HepG2 (cell line): ENCODE results near the gene NOVA2. TPM values are rescaled to one million over a fixed set of nuclear protein-coding genes. Genes with fewer than 3 reads are reported as not detected.
A peak's percentile ranks its signal among the peaks of the same experiment; 100 is the strongest.

ENCODE experiments used
- ATAC-seq: fragments of 200-7000 bp; cut with Tn5 transposase; 3 replicates; pipeline ENCODE4 v1.9.1; 2020; ENCODE audit warnings: mild to moderate bottlenecking, moderate library complexity
- BruUV-seq: library from RNA; stranded (reverse); fragments of 400-500 nt; replicated peaks from 2 replicates; lab custom pipeline; 2021; lab: Mats Ljungman, UMichigan
- CTCF ChIA-PET: fragments of 300-600 bp; formaldehyde crosslinking; extraction: SDS; loops from one replicate; lab custom pipeline; 2021; ENCODE audit warnings: low total read pairs, inconsistent platforms, low intra/inter-chr PET ratio; lab: Yijun Ruan, JAX
- POLR2A ChIA-PET: fragments of 350-600 bp; sonication (Branson Sonifier 250); formaldehyde crosslinking; loops from one replicate; lab custom pipeline; 2020; ENCODE audit warnings: antibody characterized with exemption, inconsistent platforms; lab: Yijun Ruan, JAX
- DNase-seq: peaks from one replicate; pipeline ENCODE4 v3.0.0-alpha.2; 2015; ENCODE audit warnings: low spot score
- FAIRE-seq: peaks from 3 replicates; lab custom pipeline; 2011; peaks lifted over from hg19 to GRCh38; lab: Jason Lieb, UNC
- H2AFZ ChIP-seq: one replicate; pipeline ENCODE4 v1.6.1; 2011; ENCODE audit warnings: low read length, inconsistent platforms
- H3K27ac ChIP-seq: fragments of 300-600 bp; 3 replicates; pipeline ENCODE4 v1.8.0; 2011; ENCODE audit warnings: mixed run types, mild to moderate bottlenecking, mixed read lengths, low read length, inconsistent platforms; ENCODE audit not compliant: insufficient read depth; ENCODE audit errors: extremely low read length
- H3K27me3 ChIP-seq, 2 experiments: fragments of 200-600 bp in 1 of 2; 2 replicates in 1 of 2; 3 replicates in 1 of 2; pipeline versions ENCODE4 v1.6.0 to v1.8.0; 2011; ENCODE audit warnings: low read length in 2 of 2, mild to moderate bottlenecking in 2 of 2, moderate library complexity in 2 of 2, inconsistent platforms in 1 of 2; ENCODE audit not compliant: insufficient read depth in 2 of 2, control insufficient read depth in 1 of 2
- H3K36me3 ChIP-seq, 2 experiments: fragments of 200-600 bp in 1 of 2; replicated peaks in 1 of 2; 2 replicates in 1 of 2; 3 replicates in 1 of 2; pipeline versions ENCODE4 v1.5.1 to v1.8.0; 2011; ENCODE audit warnings: low read length in 2 of 2, inconsistent platforms in 1 of 2; ENCODE audit not compliant: insufficient read depth in 2 of 2, control insufficient read depth in 1 of 2
- H3K4me1 ChIP-seq: 2 replicates; pipeline ENCODE4 v1.5.1; 2012; ENCODE audit warnings: low read length, inconsistent platforms; ENCODE audit not compliant: insufficient read depth
- H3K4me2 ChIP-seq: 2 replicates; pipeline ENCODE4 v1.6.0; 2011; ENCODE audit warnings: low read depth, low read length, inconsistent platforms
- H3K4me3 ChIP-seq, 3 experiments: fragments of 200-600 bp in 1 of 3; sonication (generic), shearing (Covaris generic) in 1 of 3; replicated peaks in 1 of 3; 2 replicates each; pipeline ENCODE4 v1.5.1; 2011 to 2016; ENCODE audit warnings: low read length in 3 of 3, inconsistent platforms in 2 of 3, low read depth in 2 of 3, mild to moderate bottlenecking in 2 of 3, control low read depth in 1 of 3, mixed read lengths in 1 of 3; ENCODE audit not compliant: insufficient read depth in 1 of 3
- H3K79me2 ChIP-seq: one replicate; pipeline ENCODE4 v1.6.1; 2011; ENCODE audit warnings: low read length, inconsistent platforms; ENCODE audit not compliant: insufficient read depth
- H3K9ac ChIP-seq: 2 replicates; pipeline ENCODE4 v1.6.0; 2011; ENCODE audit warnings: mild to moderate bottlenecking, low read depth, low read length, inconsistent platforms; ENCODE audit not compliant: insufficient read depth
- H3K9me3 ChIP-seq: 2 replicates; pipeline ENCODE4 v1.5.1; 2012; ENCODE audit warnings: mild to moderate bottlenecking, low read length
- H4K20me1 ChIP-seq: 2 replicates; pipeline ENCODE4 v1.6.0; 2011; ENCODE audit warnings: inconsistent platforms, mild to moderate bottlenecking, low read length, moderate library complexity; ENCODE audit not compliant: insufficient read depth
- CEBPB ChIP-seq: IDR thresholded peaks from 2 replicates; pipeline ENCODE4 v1.6.1; 2011; ENCODE audit warnings: low read depth, low read length, improper control_type of control experiment, borderline replicate concordance
- KDM2A ChIP-seq: sonication (generic); formaldehyde crosslinking; IDR thresholded peaks from 2 replicates; pipeline ENCODE4 v1.4.0; 2020; ENCODE audit warnings: low read depth, missing genetic modification reagents, borderline replicate concordance
- MBNL3 ChIP-seq: fragments of 250-450 bp; sonication (Bioruptor Pico); conservative IDR thresholded peaks from 2 replicates; pipeline ENCODE4 v1.8.0; 2022; ENCODE audit warnings: mild to moderate bottlenecking, inconsistent platforms
- SMAD3 ChIP-seq: sonication (generic); formaldehyde crosslinking; IDR thresholded peaks from 2 replicates; pipeline ENCODE4 v1.4.0; 2020; ENCODE audit warnings: missing genetic modification reagents
- WGBS: methylation state at CpG from one replicate; pipeline ENCODE4 v1.1.6; 2017; ENCODE audit warnings: low lambda C conversion rate; 5-methylcytosine and 5-hydroxymethylcytosine counted together
- in situ Hi-C: cut with HindIII; loops from 2 replicates; pipeline ENCODE4 v1.10.0; 2017; ENCODE audit warnings: low pct_unique_long_range_greater_than_20kb; ENCODE audit not compliant: extremely low pct_ligation_motif_present
- intact Hi-C: fragments of 100-400 bp; cut with micrococcal nuclease; formaldehyde crosslinking; loops from one replicate; pipeline ENCODE4 v1.10.0; 2022; ENCODE audit not compliant: unreplicated experiment
- polyA plus RNA-seq, 8 experiments: library from polyadenylated mRNA; depleted of rRNA in 3 of 8; stranded (reverse) in 7 of 8; unstranded in 1 of 8; fragments of >200 nt; fragmentation: Illumina TruSeq in 4 of 8; extraction: Trizol in 4 of 8; gene quantifications; 2 replicates each; pipeline versions ENCODE4 v1.2.1 to v1.2.3, GENCODE V29; 2011 to 2016; ENCODE audit warnings: low read depth in 4 of 8, missing spikeins in 1 of 8, mixed read lengths in 1 of 8; ENCODE audit not compliant: insufficient read depth in 1 of 8
- total RNA-seq, 5 experiments: library from RNA; depleted of rRNA; stranded (reverse); fragments of >200 nt; fragmentation: Illumina TruSeq; extraction: Trizol; gene quantifications; 2 replicates each; pipeline ENCODE4 v1.2.3, GENCODE V29; 2016; ENCODE audit warnings: low read depth in 1 of 5
- TF ChIP-seq, protein P1 (sequence below): IDR thresholded peaks from 2 replicates; pipeline ENCODE4 v1.6.1; 2016; ENCODE audit warnings: missing compliant biosample characterization, missing genetic modification reagents, borderline replicate concordance
- TF ChIP-seq, protein P2 (sequence below): sonication (generic); formaldehyde crosslinking; IDR thresholded peaks from 2 replicates; pipeline ENCODE4 v1.9.0; 2021; ENCODE audit warnings: missing genetic modification reagents, borderline replicate concordance
- TF ChIP-seq, protein P3 (sequence below), 2 experiments: fragments of 450-650 bp in 1 of 2; sonication (generic) in 1 of 2; formaldehyde crosslinking in 1 of 2; IDR thresholded peaks; 2 replicates each; pipeline versions ENCODE4 v1.6.1 to v1.8.0; 2016 to 2022; ENCODE audit warnings: antibody characterized with exemption in 1 of 2, mild to moderate bottlenecking in 1 of 2, missing genetic modification reagents in 1 of 2

The NOVA2 gene
- total and polyA plus RNA-seq, 2 of the 13 experiments (the other 11 are each of a cell fraction or from before 2014, with no cell fraction given), result not detected

DNA sequence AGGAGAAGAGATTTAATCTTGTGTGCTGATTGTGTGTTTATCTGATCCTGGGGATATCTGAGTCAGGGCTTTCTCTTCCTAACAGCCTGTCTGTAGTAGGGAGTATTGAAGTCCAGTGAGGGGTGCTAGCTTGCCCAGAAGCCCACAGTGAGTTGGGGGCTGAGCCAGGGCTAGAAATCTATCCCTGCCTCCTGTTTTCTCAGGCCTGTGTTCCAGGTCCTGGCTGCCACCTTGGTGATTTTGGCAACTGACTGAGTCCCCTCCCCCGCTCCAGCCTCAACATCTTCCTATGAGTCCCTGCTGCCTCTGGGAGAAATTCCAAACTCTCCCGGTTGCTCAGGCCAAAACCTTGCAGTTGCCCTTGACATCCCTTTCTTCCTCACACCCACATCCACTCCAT lies 7.7 kb upstream of the NOVA2 start (continued):
- TF ChIP-seq, protein P1, sequence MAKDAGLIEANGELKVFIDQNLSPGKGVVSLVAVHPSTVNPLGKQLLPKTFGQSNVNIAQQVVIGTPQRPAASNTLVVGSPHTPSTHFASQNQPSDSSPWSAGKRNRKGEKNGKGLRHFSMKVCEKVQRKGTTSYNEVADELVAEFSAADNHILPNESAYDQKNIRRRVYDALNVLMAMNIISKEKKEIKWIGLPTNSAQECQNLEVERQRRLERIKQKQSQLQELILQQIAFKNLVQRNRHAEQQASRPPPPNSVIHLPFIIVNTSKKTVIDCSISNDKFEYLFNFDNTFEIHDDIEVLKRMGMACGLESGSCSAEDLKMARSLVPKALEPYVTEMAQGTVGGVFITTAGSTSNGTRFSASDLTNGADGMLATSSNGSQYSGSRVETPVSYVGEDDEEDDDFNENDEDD (CRISPR knock-in tag), result no peak
- TF ChIP-seq KDM2A (CRISPR knock-in tag), result no peak
- TF ChIP-seq, all 625 proteins: peak for 0

DNA sequence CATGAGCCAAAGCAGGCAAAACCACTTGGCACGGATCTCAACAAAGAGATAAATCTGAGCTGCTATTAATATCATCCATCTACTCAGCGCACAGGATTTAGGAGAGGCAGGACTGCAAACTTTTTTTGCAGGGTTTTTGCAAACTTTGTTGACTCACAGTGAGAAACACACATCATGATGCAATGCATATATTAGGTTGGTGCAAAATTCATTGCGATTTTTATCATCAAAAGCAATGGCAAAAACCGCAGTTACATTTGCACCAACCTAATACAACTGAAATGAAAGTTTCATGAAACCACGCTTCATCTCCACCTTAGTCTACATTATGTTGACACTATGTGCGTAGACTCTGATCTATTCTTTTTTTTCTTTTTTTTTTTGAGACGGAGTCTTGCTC lies 4.5 kb upstream of the NOVA2 start:
- CTCF ChIA-PET, result no interaction called here

More for the DNA sequence above, 4.5 kb upstream of the NOVA2 start:
- POLR2A ChIA-PET, result no interaction called here
- intact Hi-C loops (no loop called here), in situ Hi-C loops (no loop called here)
- no peak overlapping the region for H2AFZ ChIP-seq
- no peak overlapping the region for H3K9ac ChIP-seq
- no peak overlapping the region for H3K27ac ChIP-seq
- FAIRE-seq (no peak), ATAC-seq (no peak), DNase-seq (no peak)
- no peaks in the 10 kb centered on the region for H3K4me1 ChIP-seq
- H4K20me1 ChIP-seq, result no peaks in the 10 kb centered on the region
- TF ChIP-seq MBNL3 (CRISPR knock-in tag) (no peak), SMAD3 (CRISPR knock-in tag) (no peak), CEBPB (0 out of 2 replicates have a peak, but pooled peaks have one; percentile 5)
- TF ChIP-seq, protein P2, sequence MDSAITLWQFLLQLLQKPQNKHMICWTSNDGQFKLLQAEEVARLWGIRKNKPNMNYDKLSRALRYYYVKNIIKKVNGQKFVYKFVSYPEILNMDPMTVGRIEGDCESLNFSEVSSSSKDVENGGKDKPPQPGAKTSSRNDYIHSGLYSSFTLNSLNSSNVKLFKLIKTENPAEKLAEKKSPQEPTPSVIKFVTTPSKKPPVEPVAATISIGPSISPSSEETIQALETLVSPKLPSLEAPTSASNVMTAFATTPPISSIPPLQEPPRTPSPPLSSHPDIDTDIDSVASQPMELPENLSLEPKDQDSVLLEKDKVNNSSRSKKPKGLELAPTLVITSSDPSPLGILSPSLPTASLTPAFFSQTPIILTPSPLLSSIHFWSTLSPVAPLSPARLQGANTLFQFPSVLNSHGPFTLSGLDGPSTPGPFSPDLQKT (CRISPR knock-in tag), result no peak
- TF ChIP-seq, protein P3, sequence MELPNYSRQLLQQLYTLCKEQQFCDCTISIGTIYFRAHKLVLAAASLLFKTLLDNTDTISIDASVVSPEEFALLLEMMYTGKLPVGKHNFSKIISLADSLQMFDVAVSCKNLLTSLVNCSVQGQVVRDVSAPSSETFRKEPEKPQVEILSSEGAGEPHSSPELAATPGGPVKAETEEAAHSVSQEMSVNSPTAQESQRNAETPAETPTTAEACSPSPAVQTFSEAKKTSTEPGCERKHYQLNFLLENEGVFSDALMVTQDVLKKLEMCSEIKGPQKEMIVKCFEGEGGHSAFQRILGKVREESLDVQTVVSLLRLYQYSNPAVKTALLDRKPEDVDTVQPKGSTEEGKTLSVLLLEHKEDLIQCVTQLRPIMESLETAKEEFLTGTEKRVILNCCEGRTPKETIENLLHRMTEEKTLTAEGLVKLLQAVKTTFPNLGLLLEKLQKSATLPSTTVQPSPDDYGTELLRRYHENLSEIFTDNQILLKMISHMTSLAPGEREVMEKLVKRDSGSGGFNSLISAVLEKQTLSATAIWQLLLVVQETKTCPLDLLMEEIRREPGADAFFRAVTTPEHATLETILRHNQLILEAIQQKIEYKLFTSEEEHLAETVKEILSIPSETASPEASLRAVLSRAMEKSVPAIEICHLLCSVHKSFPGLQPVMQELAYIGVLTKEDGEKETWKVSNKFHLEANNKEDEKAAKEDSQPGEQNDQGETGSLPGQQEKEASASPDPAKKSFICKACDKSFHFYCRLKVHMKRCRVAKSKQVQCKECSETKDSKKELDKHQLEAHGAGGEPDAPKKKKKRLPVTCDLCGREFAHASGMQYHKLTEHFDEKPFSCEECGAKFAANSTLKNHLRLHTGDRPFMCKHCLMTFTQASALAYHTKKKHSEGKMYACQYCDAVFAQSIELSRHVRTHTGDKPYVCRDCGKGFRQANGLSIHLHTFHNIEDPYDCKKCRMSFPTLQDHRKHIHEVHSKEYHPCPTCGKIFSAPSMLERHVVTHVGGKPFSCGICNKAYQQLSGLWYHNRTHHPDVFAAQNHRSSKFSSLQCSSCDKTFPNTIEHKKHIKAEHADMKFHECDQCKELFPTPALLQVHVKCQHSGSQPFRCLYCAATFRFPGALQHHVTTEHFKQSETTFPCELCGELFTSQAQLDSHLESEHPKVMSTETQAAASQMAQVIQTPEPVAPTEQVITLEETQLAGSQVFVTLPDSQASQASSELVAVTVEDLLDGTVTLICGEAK (IDR thresholded peaks at IDR 0.05), result peak; percentile 45; the same call in 1 of the 2 replicates
- TF ChIP-seq, protein P3 (CRISPR knock-in tag; IDR thresholded peaks at IDR 0.05), result no peak
- no peaks in the 10 kb centered on the region for H3K9me3 ChIP-seq
- no peaks in the 10 kb centered on the region for H3K79me2 ChIP-seq
- BruUV-seq, result no TSS peak
- H3K4me2 ChIP-seq, result no peak overlapping the region
- 6% methylated on average over 7 of the region's 7 CpGs for WGBS
- no peaks in the 10 kb centered on the region for H3K36me3 ChIP-seq
- H3K27me3 ChIP-seq, result peaks cover 1 to 29% of the 10 kb centered on the region in 2 experiments
- no peak overlapping the region for H3K4me3 ChIP-seq
